Progenitor cell of endocrine pancreas (in vitro differentiated cells): ENCODE results near the gene XYLT2. TPM values are rescaled to one million over a fixed set of nuclear protein-coding genes. Genes with fewer than 3 reads are reported as not detected.

Experiments used
- DNase-seq: peaks from one replicate; pipeline ENCODE4 v3.0.0; 2021; ENCODE audit warnings: low spot score; ENCODE audit not compliant: unreplicated experiment
- H3K27ac Mint-ChIP-seq: 2 replicates; pipeline ENCODE4 v1.8.0; 2021; ENCODE audit warnings: mild to moderate bottlenecking, moderate library complexity, mixed read lengths
- H3K27me3 Mint-ChIP-seq: 2 replicates; pipeline ENCODE4 v1.8.0; 2021; ENCODE audit warnings: mixed read lengths
- H3K36me3 Mint-ChIP-seq: 2 replicates; pipeline ENCODE4 v1.8.0; 2022; ENCODE audit warnings: mixed read lengths; ENCODE audit not compliant: insufficient read depth
- H3K4me1 Mint-ChIP-seq: 2 replicates; pipeline ENCODE4 v1.8.0; 2021; ENCODE audit warnings: low read depth, mixed read lengths
- H3K4me3 Mint-ChIP-seq: 2 replicates; pipeline ENCODE4 v1.8.0; 2021; ENCODE audit warnings: low read depth, mild to moderate bottlenecking, moderate library complexity, mixed read lengths
- H3K9me3 Mint-ChIP-seq: 2 replicates; pipeline ENCODE4 v1.8.0; 2021; ENCODE audit warnings: low read depth, mixed read lengths
- total RNA-seq: library from RNA; stranded (reverse); gene quantifications from 2 replicates; pipeline ENCODE4 v1.2.1, GENCODE V29; 2021
- TF ChIP-seq, protein P1 (sequence below): fragments of 200-600 bp; sonication (generic); IDR thresholded peaks from one replicate; pipeline ENCODE4 v1.5.0; 2021; ENCODE audit warnings: antibody characterized with exemption, mild to moderate bottlenecking; ENCODE audit not compliant: unreplicated experiment

XYLT2 gene
- total RNA-seq, 1 donor from 2014 or later = 28.6 TPM

DNA sequence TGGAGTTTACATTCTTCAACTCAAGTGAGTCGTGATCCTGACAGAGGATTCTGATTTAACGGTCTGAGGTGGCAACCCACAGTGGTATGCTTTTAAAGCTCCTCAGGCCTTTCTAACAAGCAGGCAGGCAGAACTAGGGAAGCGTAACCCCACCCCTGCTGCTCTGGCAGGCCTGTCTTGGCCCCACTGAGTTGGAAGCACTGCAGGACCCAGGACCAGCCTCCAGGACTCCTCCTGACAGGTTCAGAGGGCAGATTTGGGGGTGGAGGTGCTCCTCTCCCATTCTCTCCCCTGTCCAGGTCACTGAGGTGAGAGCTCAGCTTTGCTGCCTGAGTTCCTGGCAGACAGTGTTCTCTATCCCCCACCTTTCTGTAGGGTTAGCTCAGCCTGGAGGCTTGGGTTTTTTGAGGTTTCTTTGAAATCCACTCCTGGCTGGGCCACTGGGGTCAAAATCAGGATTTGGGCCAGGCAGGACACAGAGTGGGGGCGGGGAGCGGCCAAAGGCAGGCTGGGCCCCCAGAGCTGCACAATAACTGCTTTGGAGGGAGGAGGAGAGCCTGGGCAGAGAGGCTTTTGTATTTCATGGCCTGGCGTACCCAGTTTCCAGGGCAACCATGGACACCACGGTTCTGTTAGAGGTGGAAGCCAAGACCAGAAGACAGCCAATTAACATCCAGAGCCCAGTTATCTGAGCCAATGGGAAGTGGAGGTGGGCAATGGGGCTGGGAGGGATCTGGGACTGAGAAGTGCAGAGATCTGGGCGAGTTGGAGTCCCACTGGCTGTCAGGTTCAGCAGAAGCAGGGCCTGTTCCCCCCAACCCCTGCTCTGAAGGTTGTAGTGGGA is 17.5 kb downstream of the XYLT2 start:
- TF ChIP-seq, protein P1, sequence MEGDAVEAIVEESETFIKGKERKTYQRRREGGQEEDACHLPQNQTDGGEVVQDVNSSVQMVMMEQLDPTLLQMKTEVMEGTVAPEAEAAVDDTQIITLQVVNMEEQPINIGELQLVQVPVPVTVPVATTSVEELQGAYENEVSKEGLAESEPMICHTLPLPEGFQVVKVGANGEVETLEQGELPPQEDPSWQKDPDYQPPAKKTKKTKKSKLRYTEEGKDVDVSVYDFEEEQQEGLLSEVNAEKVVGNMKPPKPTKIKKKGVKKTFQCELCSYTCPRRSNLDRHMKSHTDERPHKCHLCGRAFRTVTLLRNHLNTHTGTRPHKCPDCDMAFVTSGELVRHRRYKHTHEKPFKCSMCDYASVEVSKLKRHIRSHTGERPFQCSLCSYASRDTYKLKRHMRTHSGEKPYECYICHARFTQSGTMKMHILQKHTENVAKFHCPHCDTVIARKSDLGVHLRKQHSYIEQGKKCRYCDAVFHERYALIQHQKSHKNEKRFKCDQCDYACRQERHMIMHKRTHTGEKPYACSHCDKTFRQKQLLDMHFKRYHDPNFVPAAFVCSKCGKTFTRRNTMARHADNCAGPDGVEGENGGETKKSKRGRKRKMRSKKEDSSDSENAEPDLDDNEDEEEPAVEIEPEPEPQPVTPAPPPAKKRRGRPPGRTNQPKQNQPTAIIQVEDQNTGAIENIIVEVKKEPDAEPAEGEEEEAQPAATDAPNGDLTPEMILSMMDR = no peak
- no peaks in the 10 kb centered on the region for H3K27me3 Mint-ChIP-seq
- H3K27ac Mint-ChIP-seq = peak overlapping the region; percentile 76
- DNase-seq = no peak
- H3K36me3 Mint-ChIP-seq = peaks cover 6% of the 10 kb centered on the region
- peaks cover 17% of the 10 kb centered on the region for H3K4me1 Mint-ChIP-seq
- no peaks in the 10 kb centered on the region for H3K9me3 Mint-ChIP-seq
- no peak overlapping the region for H3K4me3 Mint-ChIP-seq

DNA sequence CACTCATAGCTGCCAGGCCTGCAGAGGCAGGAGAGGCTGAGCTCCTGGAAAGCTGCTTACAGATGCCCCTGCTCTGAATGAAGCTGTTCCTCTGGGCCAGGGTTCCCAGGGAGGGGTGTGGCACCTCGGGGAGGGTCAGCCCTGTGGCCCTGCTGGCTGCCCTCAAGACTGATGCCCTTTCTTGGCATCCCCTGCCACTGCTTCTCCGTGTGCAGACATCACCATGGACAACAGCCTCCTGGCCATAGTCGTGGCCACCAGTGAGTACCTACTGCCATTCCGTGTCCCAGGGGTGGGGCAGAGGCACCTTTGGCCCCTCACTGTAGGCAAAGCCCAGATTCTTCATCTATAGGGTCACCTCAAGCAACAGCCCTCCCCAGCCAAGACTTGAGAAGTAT is 18.1 kb downstream of the XYLT2 start:
- TF ChIP-seq, protein P1 = no peak
- H3K9me3 Mint-ChIP-seq = no peaks in the 10 kb centered on the region
- no peak for DNase-seq
- no peaks in the 10 kb centered on the region for H3K27me3 Mint-ChIP-seq
- peaks cover 6% of the 10 kb centered on the region for H3K36me3 Mint-ChIP-seq
- H3K4me3 Mint-ChIP-seq = no peak overlapping the region
- peak overlapping the region; percentile 76 for H3K27ac Mint-ChIP-seq
- peaks cover 17% of the 10 kb centered on the region for H3K4me1 Mint-ChIP-seq

DNA sequence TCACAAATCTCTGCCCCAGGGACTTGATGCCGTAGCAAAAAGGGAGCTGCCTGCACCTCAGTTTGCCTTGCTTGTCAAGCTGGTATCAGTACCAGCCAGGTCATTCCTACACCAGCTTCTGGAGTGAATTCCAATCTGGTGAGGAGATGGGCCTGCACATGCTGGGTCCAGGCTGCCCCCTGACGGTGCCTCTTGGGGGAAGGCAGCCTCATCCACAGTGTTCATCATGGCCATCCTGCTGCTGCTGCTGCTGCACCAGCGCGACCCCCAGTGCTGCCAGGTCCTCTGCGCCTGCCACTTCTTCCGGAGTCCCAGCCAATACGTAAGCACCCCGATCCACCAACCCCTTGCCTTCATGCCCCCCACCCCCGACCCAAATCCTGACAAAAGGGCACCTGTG is 18.8 kb downstream of the XYLT2 start:
- TF ChIP-seq, protein P1 = no peak
- Mint-ChIP-seq H3K4me3 (no peak overlapping the region), H3K4me1 (peaks cover 17% of the 10 kb centered on the region), H3K36me3 (peaks cover 6% of the 10 kb centered on the region), H3K27ac (no peak overlapping the region), H3K9me3 (no peaks in the 10 kb centered on the region), H3K27me3 (no peaks in the 10 kb centered on the region)
- DNase-seq = no peak

DNA sequence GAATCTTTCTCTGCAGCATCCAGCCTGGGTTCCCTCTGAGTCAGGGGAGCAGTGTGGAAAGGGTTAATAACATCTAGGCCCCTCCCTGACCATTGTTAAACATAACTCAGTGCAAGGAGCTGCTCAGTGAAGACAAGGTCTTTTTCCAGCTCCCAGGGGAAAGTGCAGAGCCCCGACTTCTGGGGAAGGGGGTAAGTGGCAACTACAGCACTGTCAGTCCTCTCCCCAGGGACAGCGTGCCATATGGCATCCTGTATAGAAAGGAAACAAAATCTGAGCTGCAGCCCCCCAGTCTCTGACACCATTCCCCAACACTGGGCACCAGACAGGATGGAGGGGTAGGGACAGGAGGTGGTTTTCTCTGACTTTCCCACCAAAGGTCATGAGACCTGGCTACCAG is 19.2 kb downstream of the XYLT2 start:
- peaks cover 6% of the 10 kb centered on the region for H3K36me3 Mint-ChIP-seq
- no peak for DNase-seq
- no peak overlapping the region for H3K27ac Mint-ChIP-seq
- no peaks in the 10 kb centered on the region for H3K27me3 Mint-ChIP-seq
- H3K9me3 Mint-ChIP-seq = no peaks in the 10 kb centered on the region
- peaks cover 17% of the 10 kb centered on the region for H3K4me1 Mint-ChIP-seq
- H3K4me3 Mint-ChIP-seq = no peak overlapping the region
- TF ChIP-seq, protein P1 = no peak

DNA sequence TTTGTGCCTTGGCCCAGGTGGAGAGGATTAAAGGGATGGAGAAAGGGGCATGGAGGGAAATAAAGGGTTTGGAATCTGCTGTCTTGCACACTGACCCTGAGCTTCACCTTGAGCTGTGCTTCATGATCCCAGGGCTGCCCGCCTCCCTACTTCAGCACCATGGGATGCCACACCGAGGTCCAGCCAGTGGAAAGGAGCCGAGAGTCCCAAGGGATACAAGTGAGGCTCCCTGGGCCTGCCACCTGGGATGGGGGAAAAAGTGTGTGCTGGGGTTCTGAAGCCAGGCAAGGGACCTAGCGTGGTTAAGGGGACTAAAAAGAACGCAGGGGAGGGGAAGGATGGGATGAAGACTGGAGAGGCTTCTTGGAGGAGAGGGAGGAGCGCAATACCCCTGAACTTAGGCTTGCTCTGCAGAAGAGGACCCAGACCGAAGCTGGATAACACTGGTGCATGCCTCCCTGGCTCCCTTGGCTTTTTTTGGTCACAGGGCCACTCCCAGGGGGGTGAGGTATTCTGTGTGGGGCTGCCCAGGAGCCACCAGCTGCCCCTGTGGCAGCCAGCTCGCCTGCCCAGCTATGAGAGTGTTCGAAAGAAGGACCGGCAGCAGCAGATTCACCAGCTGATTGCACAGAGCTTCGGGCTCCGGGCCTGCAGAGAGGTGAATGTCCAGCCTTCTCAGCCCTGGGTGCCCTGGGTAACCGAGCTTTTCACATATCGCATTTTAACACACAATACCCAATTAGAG is 19.9 kb downstream of the XYLT2 start:
- DNase-seq = no peak
- no peaks in the 10 kb centered on the region for H3K27me3 Mint-ChIP-seq
- H3K9me3 Mint-ChIP-seq = no peaks in the 10 kb centered on the region
- H3K27ac Mint-ChIP-seq = peak overlapping the region; percentile 59
- TF ChIP-seq, protein P1 = no peak
- H3K36me3 Mint-ChIP-seq = peaks cover 6% of the 10 kb centered on the region
- H3K4me1 Mint-ChIP-seq = peaks cover 17% of the 10 kb centered on the region
- no peak overlapping the region for H3K4me3 Mint-ChIP-seq
